Stimulated activated CD8-positive, alpha-beta memory T cell treated with anti-CD3 and anti-CD28 coated beads, Interleukin-15, amount 100 ng/mL, for 1 hour (primary cell): ENCODE data around the gene FAM3C.

Experiments
- DNase-seq: peaks from one replicate; pipeline ENCODE4 v3.0.0-alpha.2; 2020; ENCODE audit warnings: low read depth

The FAM3C gene

GRCh38 chr7:121410829-121411596 is 14.9 kb upstream of the FAM3C start:
- DNase-seq: no peak

DNA sequence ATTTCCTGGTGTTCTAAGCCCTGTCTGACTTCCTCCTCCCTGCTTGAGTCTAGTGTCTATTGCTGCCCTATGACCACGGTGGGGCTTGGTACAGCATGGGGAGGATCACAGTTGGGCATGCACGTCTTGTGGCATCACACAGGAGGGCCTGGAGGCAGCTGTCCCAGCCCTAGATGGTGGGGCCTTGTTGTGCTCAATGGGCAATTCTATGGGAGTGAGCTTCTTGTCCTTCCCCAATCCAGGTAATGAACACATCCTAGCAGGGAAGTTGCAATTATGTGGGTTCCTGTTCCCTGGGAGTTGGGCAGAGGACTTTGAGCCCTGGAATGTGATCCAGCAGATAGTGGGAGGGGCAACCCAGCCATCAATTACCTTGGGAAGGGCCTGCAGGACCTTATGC is 10.8 kb upstream of the FAM3C start:
- no peak for DNase-seq

GRCh38 chr7:121406461-121406860 is 10.4 kb upstream of the FAM3C start:
- DNase-seq: no peak

- DNase-seq: no peak
Measured at GRCh38 chr7:121404348-121404747, 8.2 kb upstream of the FAM3C start.

DNA sequence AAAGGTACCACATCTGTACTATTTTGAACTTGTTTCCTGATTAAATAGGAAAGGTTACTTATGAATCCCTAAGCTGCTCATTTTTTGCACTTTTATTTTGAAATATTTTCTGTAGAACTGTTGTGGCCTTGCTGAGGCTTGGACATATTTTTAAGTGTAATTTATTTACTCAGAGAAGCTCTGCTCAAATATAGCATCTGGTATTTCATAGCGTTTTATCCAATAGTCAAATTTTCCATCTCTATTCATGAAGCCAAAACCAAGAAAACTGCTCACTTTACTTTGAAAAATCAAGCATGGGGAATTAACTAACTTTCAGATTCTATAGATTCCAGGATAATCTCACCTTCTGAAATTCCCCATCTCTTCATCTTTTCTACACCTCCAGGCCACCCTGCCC is 6.6 kb upstream of the FAM3C start:
- no peak for DNase-seq

DNA sequence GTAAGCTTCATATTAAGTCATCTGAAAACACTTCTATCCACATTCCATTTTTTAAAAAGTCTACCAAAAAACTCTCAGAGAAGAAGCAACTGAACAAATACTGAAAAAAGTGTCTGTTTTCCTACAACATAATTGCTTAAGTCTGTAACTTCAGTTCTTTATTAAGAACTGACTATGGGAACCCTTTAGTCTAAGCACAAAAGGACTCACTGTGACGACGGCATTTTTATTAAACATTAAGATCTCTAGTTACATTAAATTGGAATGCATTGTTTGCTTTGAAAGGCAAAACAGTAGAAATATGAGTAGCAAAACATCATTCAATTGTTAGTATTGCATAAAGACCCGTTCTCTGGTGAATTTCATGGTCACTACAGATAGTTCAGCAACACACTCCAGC is 5.8 kb upstream of the FAM3C start:
- no peak for DNase-seq

DNA sequence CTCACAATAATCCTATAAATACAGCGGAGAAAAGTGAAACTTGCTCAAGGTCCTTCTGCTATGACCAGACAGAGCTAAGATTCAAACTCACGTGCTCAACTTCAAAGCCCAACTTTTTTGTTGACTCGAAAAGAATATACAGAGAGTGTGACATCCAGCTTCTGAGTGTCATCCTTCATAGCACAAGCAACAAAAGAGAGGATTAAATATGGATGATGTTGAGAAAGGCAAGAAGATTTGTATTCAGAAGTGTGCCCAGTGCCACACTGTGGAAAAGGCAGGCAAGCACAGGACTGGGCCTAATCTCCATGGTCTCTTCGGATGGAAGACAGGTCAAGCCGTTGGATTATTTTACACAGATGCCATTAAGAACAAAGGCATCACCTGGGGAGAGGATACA is 2.1 kb upstream of the FAM3C start:
- no peak for DNase-seq

DNA sequence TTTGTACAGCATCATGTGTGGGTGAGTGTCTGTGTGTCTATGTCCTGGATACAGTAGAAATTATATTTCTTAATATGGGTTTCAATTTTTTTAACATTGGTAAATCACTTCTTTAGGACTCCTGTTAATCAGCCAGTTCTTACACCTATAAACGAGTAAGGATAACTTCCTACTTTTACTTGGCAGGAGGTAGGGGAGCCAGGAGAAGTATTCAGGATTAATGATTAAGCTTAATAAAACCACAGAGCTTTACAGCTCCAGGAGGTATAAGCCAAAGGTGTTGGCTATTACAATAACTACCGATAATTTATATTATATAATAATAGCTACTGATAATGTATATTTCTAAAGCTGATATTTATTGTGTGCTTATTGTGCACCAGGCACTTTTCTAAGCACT is 1.7 kb upstream of the FAM3C start:
- DNase-seq: no peak

DNA sequence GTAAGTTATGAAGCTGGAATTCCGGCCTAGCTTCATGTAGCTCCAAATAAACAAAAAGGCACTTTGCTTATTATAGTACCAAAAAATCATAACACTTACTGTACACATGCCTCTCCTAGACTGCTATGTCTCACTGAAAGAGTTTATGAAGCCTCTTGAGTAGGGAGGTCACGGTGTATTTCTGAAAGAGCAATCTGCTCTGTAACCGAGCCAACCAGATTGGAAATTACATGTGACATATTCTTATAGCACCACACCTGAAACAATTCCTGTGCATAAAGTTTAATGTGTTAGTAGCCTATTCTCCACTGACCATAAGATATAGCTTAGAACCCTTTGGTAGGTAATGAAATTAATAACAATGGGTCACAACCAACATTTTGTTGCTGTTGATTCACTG is 1.3 kb upstream of the FAM3C start:
- no peak for DNase-seq

- DNase-seq: no peak
Measured at GRCh38 chr7:121395494-121395960, 581 bp downstream of the FAM3C start.

- DNase-seq: no peak
Measured at GRCh38 chr7:121394709-121395140, 1.4 kb downstream of the FAM3C start.

DNA sequence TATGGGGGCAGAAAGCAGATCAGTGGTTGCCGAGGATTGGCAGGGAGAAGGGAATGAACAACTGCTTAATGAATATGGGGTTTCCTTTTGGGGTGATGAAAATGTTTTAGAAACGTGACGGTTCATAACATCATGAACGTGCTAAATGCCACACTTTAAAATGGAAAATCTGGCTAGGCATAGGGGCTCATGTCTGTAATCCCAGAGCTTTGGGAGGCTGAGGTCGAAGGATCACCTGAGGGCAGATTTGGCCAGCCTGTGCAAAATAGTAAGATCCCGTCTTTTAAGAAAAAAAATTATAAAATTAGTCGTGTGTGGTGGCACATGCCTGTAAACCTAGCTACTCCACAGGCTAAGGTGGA is 3.1 kb downstream of the FAM3C start:
- no peak for DNase-seq

- DNase-seq: no peak
Measured at GRCh38 chr7:121392277-121393004, 3.7 kb downstream of the FAM3C start.

GRCh38 chr7:121391686-121392085 is 4.4 kb downstream of the FAM3C start:
- DNase-seq: no peak

DNA sequence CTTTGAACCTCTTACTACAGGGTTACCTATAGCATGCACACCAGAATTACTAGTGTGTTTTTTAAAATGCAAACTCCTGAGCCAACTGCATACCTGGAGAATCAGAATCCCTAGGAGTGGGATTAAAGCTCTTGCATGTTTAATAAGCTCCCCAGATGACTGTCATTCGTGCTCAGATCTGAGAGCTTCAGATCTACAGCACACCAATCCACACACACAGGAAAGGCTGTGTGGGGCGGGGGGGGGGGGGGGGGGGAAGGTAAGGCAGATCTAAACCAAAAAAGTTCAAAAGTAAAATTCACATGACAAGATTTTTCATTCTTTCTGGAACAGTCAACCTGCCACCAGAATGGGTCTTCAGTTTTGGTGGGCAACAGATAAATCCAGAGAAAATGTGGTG is 5.5 kb downstream of the FAM3C start:
- no peak for DNase-seq

GRCh38 chr7:121390109-121390508 is 6.0 kb downstream of the FAM3C start:
- no peak for DNase-seq

- no peak for DNase-seq
Measured at GRCh38 chr7:121388950-121389349, 7.2 kb downstream of the FAM3C start.

DNA sequence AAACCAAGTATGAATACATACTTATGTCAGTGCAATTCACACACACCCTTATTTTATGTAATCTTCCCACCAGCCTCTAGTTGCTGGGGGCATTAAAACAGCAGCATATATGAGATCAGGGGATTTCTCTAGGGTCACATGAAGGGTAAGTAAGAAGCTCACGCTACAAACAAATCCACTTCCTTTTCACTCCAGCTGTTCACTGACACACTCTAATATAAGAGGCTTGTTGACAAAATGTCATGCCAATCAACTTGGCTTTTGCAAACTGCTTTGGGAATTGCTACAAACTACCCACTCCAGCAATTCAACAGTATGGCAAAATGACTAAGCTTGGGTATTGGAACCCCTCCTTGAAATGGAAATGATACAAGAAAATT is 10.3 kb downstream of the FAM3C start:
- DNase-seq: no peak

DNA sequence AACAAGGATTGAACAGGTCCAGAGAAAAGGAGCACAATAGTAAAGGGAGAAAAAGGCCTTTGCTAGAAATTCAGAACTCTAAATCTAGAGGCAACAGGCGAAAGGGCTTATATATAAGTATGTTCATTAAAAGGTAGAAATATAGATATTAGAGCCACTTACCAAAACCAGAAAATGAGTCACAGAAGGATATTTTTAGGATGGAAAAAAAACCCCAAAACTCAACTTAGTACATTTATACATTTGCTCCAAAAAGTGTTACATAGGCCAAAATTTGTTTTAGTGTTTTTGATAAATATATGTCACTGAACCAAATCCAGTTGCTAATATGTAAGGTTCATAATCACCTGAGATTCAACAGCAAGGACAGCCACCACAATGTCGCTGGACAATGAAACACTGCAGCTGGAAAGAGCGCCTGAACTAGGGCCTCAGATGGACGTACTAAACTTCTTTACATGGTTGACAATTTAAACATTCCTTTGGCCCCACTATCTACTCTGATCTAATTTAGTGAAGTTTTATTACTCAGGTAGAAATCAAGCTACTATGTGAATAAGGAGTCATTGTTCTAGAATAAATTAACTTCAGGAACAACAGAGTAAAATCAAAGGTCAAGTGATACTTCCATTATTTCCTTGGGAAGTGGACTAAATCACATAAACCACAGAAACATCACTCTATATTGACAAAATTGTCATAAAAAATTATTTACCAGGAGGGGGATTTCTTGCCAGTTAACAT is 10.9 kb downstream of the FAM3C start:
- no peak for DNase-seq

- DNase-seq: no peak
Measured at GRCh38 chr7:121384265-121384664, 11.8 kb downstream of the FAM3C start.

GRCh38 chr7:121383235-121383910 is 12.7 kb downstream of the FAM3C start:
- DNase-seq: no peak

DNA sequence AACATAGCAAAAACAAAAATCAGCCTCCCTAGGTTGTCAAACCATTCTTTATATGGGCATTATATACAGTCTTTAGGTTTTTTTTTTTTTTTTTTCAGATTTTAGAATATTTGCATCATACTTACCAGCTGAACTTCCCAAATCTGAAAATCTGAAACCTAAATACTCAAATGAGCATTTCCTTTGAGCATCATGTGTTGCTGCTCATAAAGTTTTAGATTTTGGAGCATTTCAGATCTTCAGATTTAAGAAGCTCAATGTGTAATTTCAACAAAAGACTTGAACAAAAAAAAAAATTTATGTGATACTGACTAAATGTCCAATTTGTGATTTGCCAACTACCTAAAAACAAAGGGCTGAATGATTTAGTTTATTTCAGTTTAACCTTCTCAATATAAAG is 13.6 kb downstream of the FAM3C start:
- DNase-seq: no peak
